ENCODE results near the gene MLXIP. TPM values are rescaled to one million over a fixed set of nuclear protein-coding genes. Genes with fewer than 3 reads are reported as not detected.
A peak's percentile ranks its signal among the peaks of the same experiment; 100 is the strongest.
"Not testable (repeated sequence)": the region's sequence is repeated elsewhere in the genome, so short reads cannot be mapped to it uniquely, and the experiment has no call there.

Gene MLXIP
- total and polyA plus RNA-seq, 12 donors, result 11.5 to 37.9 (median 20.9) TPM

GRCh38 chr12:122040579-122041386 lies 37.8 kb upstream of the MLXIP start:
- TF ChIP-seq, protein P1, sequence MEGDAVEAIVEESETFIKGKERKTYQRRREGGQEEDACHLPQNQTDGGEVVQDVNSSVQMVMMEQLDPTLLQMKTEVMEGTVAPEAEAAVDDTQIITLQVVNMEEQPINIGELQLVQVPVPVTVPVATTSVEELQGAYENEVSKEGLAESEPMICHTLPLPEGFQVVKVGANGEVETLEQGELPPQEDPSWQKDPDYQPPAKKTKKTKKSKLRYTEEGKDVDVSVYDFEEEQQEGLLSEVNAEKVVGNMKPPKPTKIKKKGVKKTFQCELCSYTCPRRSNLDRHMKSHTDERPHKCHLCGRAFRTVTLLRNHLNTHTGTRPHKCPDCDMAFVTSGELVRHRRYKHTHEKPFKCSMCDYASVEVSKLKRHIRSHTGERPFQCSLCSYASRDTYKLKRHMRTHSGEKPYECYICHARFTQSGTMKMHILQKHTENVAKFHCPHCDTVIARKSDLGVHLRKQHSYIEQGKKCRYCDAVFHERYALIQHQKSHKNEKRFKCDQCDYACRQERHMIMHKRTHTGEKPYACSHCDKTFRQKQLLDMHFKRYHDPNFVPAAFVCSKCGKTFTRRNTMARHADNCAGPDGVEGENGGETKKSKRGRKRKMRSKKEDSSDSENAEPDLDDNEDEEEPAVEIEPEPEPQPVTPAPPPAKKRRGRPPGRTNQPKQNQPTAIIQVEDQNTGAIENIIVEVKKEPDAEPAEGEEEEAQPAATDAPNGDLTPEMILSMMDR (IDR thresholded peaks at IDR 0.05), result no peak
- H3K4me1 ChIP-seq, result no peaks in the 10 kb centered on the region
- intact Hi-C loops (cut with DNase I), result no loop called here
- DNase-seq, result no peak
- no peaks in the 10 kb centered on the region for H3K9me3 ChIP-seq
- H3K27me3 ChIP-seq, result no peaks in the 10 kb centered on the region
- H3K27ac ChIP-seq, result no peak overlapping the region
- 84 to 87% methylated on average over 21 of the region's 21 CpGs for WGBS, 2 donors
- peaks cover 0 to 95% (median 15%) of the 10 kb centered on the region in 9 donors for H3K36me3 ChIP-seq
- ATAC-seq, result peak in 1 of 8 donors; percentile 31
- H3K4me3 ChIP-seq, result no peak overlapping the region

DNA sequence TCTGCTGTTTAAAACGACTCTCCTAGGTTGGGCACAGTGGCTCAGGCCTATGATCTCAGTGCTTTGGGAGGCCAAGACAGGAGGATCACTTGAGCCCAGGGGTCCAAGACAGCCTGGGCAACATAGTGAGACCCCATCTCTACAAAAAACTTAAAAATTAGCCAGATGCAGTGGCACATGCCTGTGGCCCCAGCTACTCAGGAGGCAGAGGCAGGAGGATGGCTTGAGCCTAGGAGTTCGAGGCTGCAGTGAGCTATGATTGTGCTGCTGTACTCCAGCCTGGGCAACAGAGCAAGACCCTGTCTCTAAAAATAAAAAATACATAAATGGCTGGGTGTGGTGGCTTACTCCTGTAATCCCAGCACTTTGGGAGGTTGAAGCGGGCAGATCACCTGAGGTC lies 37.1 kb upstream of the MLXIP start:
- H3K4me3 ChIP-seq; intact Hi-C loops (cut with DNase I); DNase-seq; H3K4me1 ChIP-seq; ATAC-seq; H3K27me3 ChIP-seq; H3K9me3 ChIP-seq; H3K27ac ChIP-seq: not testable (repeated sequence)
- WGBS, 2 donors, result 96 to 98% methylated on average over 3 of the region's 3 CpGs
- H3K36me3 ChIP-seq, result peaks cover 0 to 95% (median 12%) of the 10 kb centered on the region in 9 donors

- ATAC-seq (no peak), DNase-seq (no peak)
- WGBS, 2 donors, result 89 to 90% methylated on average over 11 of the region's 11 CpGs
- TF ChIP-seq, protein P1 (IDR thresholded peaks at IDR 0.05), result no peak
- intact Hi-C loops (cut with DNase I), result no loop called here
- peaks cover 0 to 96% (median 11%) of the 10 kb centered on the region in 9 donors for H3K36me3 ChIP-seq
- H3K27me3 ChIP-seq, result no peaks in the 10 kb centered on the region
- no peak overlapping the region for H3K4me3 ChIP-seq
- no peaks in the 10 kb centered on the region for H3K4me1 ChIP-seq
- H3K27ac ChIP-seq, result no peak overlapping the region
- no peaks in the 10 kb centered on the region for H3K9me3 ChIP-seq
Measured at GRCh38 chr12:122042910-122043309, 35.6 kb upstream of the MLXIP start.

DNA sequence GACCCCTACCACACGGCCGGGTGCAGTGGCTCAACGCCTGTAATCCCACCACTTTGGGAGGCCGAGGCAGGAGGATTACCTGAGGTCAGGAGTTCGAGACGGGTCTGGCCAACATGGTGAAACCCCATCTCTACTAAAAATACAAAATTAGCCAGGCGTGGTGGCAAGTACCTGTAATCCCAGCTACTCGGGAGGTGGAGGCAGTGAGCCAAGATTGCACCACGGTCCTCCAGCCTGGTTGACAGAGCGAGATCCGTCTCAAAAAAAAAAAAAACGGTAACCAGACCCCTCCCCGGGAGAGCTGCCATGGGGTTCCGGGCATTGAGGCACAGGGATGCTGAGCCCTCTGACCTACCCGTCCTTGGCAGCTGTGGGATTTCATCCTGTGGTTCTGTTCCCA lies 35.1 kb upstream of the MLXIP start:
- Histone ChIP-seq H3K27me3 (no peaks in the 10 kb centered on the region), H3K36me3 (peaks cover 0 to 95% (median 11%) of the 10 kb centered on the region in 9 donors), H3K27ac (no peak overlapping the region), H3K9me3 (no peaks in the 10 kb centered on the region), H3K4me1 (no peaks in the 10 kb centered on the region), H3K4me3 (no peak overlapping the region)
- WGBS, 2 donors, result 95% methylated on average over 15 of the region's 15 CpGs
- intact Hi-C loops (cut with DNase I), result no loop called here
- no peak for DNase-seq
- TF ChIP-seq, protein P1 (IDR thresholded peaks at IDR 0.05), result no peak
- ATAC-seq, result no peak

DNA sequence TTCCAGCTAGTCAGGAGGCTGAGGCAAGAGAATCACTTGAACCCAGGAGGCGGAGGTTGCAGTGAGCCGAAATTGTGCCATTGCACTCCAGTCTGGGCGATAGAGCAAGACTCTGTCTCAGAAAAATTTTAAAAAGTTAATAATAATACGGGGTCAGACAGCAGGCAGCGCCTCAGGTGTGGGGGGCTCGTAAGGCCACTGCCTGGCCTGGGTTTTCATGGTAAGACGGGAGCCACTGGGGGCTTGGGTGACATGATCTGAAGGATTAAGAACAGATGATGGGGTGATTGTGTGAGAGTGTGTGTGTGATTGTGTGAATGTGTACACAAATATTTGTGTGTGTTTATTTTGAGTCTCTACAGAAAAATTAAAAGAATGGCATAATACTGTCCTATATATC lies 33.3 kb upstream of the MLXIP start:
- Histone ChIP-seq H3K36me3 (peaks cover 0 to 86% (median 11%) of the 10 kb centered on the region in 9 donors), H3K27me3 (no peaks in the 10 kb centered on the region), H3K4me3 (no peak overlapping the region), H3K27ac (no peak overlapping the region), H3K9me3 (no peaks in the 10 kb centered on the region), H3K4me1 (peaks cover 0 to under 1% (median 0%) of the 10 kb centered on the region in 9 donors)
- DNase-seq (no peak), ATAC-seq (no peak)
- TF ChIP-seq, protein P1 (IDR thresholded peaks at IDR 0.05), result no peak
- WGBS, 2 donors, result 97 to 99% methylated on average over 7 of the region's 7 CpGs
- intact Hi-C loops (cut with DNase I), result no loop called here

Measured in heart right ventricle (tissue), 16 donors.